Breast epithelium (tissue), 3 donors: ENCODE results near the gene LRRC45.

Experiments
- CTCF ChIP-seq, 3 donors: fragments of 450-650 bp; IDR thresholded peaks; one replicate each; pipeline ENCODE4 v1.5.1; 2016 to 2017; ENCODE audit warnings: antibody characterized with exemption in 3 of 3, mild to moderate bottlenecking in 3 of 3, moderate library complexity in 3 of 3
- POLR2AphosphoS5 ChIP-seq, 3 donors: sonication (generic); formaldehyde crosslinking; IDR thresholded peaks; one replicate each; pipeline ENCODE4 v1.6.1; 2017; ENCODE audit warnings: antibody characterized with exemption in 3 of 3

- TF ChIP-seq CTCF (IDR thresholded peaks at IDR 0.05) (no peak), POLR2AphosphoS5 (IDR thresholded peaks at IDR 0.05) (no peak)
Measured at GRCh38 chr17:82055965-82056728, 33.0 kb downstream of the LRRC45 start.
